Uterus (tissue), 2 donors: ENCODE data around the gene VGLL3.

Experiments used
- POLR2A ChIP-seq, 2 donors: fragments of 450-650 bp; IDR thresholded peaks; one replicate each; pipeline ENCODE4 v1.6.1; 2016; ENCODE audit warnings: antibody characterized with exemption in 2 of 2, mild to moderate bottlenecking in 1 of 2, moderate library complexity in 1 of 2
- TF ChIP-seq, protein P1 (sequence below), 4 experiments: fragments of 200-600 bp in 2 of 4; fragments of 450-650 bp in 2 of 4; sonication (generic) in 2 of 4; IDR thresholded peaks; one replicate each; pipeline ENCODE4 v1.5.1; 2016 to 2019; ENCODE audit warnings: antibody characterized with exemption in 4 of 4, mild to moderate bottlenecking in 2 of 4, moderate library complexity in 1 of 4

DNA sequence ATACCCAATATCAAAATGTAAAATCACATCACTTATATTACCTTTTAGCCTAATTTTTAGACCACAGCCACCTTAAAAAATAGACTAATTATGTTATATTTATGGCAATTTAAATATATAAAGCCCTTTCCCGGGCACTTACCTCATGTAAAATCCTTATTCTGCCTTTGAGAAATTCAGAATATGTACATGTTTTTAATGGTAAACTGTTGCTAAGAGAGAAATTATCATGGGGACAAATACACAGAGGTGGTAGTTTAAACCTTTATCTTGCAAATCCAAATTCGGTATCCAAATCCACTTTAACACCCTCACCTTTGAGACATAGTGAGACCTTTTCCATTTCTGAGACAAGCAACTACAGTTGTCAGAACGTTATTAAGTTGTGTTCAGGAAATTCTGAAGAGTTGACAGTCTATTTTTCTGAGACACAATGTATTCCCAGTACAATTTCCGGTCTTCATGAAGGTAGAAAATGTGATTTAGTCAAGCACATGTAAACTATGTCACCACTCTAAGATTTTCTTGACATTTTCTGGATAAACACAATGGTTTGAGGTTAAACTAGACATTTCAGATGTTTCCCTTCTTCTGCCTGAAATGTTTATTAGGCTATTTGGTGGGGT, 10.6 kb upstream of the VGLL3 start:
- TF ChIP-seq, protein P1, sequence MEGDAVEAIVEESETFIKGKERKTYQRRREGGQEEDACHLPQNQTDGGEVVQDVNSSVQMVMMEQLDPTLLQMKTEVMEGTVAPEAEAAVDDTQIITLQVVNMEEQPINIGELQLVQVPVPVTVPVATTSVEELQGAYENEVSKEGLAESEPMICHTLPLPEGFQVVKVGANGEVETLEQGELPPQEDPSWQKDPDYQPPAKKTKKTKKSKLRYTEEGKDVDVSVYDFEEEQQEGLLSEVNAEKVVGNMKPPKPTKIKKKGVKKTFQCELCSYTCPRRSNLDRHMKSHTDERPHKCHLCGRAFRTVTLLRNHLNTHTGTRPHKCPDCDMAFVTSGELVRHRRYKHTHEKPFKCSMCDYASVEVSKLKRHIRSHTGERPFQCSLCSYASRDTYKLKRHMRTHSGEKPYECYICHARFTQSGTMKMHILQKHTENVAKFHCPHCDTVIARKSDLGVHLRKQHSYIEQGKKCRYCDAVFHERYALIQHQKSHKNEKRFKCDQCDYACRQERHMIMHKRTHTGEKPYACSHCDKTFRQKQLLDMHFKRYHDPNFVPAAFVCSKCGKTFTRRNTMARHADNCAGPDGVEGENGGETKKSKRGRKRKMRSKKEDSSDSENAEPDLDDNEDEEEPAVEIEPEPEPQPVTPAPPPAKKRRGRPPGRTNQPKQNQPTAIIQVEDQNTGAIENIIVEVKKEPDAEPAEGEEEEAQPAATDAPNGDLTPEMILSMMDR (IDR thresholded peaks at IDR 0.05) = no peak
- TF ChIP-seq POLR2A (IDR thresholded peaks at IDR 0.05) = no peak
